AG09319 (cell line): Measurements from ENCODE around the gene HAUS1.
"Not testable (repeated sequence)": the region's sequence is repeated elsewhere in the genome, so short reads cannot be mapped to it uniquely, and the experiment has no call there.

ENCODE experiments used
- DNase-seq: peaks from one replicate; pipeline ENCODE4 v3.0.0-alpha.2; 2010; ENCODE audit warnings: low read depth; ENCODE audit errors: extremely low read depth
- CTCF ChIP-seq: IDR thresholded peaks from 2 replicates; pipeline ENCODE4 v1.5.1; 2011; ENCODE audit warnings: low read depth, mild to moderate bottlenecking, inconsistent platforms, low read length, moderate library complexity

HAUS1 gene

GRCh38 chr18:46113751-46114150, 9.6 kb downstream of the HAUS1 start:
- TF ChIP-seq CTCF, result no peak
- no peak for DNase-seq

- not testable (repeated sequence) for DNase-seq
Observed at GRCh38 chr18:46126625-46127024, 22.4 kb downstream of the HAUS1 start.

GRCh38 chr18:46130061-46130460, 25.9 kb downstream of the HAUS1 start:
- DNase-seq, result no peak
- no peak for TF ChIP-seq CTCF

- not testable (repeated sequence) for DNase-seq
Observed at GRCh38 chr18:46130549-46130948, 26.4 kb downstream of the HAUS1 start.

GRCh38 chr18:46133534-46133933, 29.3 kb downstream of the HAUS1 start:
- no peak for TF ChIP-seq CTCF
- DNase-seq, result no peak

GRCh38 chr18:46134920-46135675, 30.9 kb downstream of the HAUS1 start:
- no peak for DNase-seq
- TF ChIP-seq CTCF, result no peak

- no peak for DNase-seq
- TF ChIP-seq CTCF, result no peak
Observed at GRCh38 chr18:46140173-46140572, 36.0 kb downstream of the HAUS1 start.

GRCh38 chr18:46141199-46141598, 37.0 kb downstream of the HAUS1 start:
- DNase-seq, result no peak
- no peak for TF ChIP-seq CTCF
